IPS-NIHi11 (cell line): ENCODE data around the gene MAPK12.

Experiments
- DNase-seq: peaks from one replicate; pipeline ENCODE4 v3.0.0; 2012; ENCODE audit warnings: mixed read lengths, low spot score

Gene MAPK12

DNA sequence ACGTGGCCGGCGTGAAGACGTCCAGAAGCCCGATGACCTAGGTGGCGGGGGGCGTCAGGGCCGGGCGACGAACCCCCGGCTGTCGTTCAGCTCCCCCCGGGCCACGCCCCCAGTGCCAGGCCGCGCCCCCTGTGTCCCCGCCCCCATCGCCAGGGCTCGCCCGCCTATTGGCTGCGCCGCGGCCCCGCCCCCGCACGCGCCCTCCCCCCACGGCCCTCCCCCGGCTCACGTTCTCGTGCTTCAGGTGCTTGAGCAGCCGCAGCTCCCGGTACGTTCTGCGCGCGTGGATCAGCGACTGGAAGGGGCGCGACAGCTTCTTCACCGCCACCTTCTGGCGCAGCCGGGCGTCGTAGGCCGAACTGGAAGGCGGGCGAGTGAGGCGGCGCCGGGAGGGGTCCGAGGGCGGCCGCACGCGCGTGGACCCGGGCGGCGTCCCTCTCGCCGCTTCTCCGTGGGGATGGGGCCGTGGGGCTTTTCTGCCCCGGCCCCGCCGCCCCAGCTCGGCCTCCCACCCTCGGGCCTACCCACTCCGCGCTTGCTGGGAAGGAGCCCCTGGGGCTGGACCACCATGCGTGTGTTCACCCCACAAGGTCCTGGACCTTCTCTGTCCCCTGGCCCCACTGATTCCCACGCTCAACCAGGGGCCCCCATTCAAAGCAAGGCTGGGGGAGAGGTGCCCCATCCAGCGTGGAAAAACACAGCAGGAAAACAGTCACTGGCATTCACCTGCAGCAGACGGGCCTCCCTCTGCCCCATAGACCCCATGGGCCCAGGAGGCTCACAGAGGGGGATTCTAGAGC is 6.3 kb upstream of the MAPK12 start:
- peak; percentile 88 for DNase-seq

DNA sequence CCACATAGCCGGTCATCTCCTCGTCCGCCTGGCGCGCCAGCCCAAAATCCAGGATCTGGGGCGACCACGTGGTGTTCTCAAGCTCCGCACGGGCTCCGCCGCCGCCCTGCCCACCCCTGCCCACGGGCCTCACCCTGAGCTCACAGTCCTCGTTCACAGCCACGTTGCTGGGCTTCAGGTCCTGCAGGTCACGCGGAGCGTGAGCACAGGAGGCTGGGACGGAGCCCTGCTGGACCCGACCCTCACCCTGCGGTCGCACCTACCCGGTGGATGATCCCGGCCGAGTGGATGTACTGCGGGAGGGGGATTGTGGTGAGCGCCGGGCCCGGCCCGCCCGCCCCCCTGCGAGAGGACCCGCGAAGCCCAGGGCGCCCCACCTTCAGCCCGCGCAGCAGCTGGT is 5.5 kb upstream of the MAPK12 start:
- DNase-seq = no peak

DNA sequence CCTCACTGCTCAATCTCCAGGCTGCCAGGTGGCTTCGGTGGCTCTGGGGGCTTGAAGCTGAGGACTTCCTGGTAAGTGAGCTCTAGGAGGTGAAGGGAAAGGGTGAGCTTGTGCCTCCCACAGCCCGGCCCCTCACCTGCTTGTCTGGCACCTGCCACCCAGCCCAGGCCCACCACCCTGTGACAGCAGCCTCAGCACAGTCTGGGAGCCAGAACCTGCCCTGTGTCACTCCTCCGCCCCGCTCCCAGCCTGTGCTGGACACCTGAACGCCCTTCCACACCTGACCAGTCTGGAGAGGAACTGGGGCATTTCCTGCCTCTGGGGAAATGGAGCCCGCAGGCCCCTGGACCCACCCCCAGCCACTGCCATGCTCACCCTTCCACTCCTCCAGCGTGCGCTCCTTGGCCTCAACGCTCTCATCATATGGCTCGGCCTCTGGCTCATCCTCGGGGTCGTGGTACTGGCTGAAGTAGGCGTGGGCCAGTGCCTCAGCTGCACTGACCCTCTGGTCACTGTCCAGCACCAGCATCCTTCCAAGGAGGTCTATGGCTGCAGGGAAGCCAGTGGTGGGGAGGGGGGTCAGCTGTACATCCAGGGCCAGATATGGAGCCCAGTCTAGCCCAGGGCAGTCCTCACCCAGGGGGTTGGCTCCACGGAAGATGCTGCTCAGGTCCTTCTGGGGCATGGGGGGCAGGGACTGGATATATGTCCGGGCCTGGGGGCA is 3.6 kb upstream of the MAPK12 start:
- DNase-seq = no peak

DNA sequence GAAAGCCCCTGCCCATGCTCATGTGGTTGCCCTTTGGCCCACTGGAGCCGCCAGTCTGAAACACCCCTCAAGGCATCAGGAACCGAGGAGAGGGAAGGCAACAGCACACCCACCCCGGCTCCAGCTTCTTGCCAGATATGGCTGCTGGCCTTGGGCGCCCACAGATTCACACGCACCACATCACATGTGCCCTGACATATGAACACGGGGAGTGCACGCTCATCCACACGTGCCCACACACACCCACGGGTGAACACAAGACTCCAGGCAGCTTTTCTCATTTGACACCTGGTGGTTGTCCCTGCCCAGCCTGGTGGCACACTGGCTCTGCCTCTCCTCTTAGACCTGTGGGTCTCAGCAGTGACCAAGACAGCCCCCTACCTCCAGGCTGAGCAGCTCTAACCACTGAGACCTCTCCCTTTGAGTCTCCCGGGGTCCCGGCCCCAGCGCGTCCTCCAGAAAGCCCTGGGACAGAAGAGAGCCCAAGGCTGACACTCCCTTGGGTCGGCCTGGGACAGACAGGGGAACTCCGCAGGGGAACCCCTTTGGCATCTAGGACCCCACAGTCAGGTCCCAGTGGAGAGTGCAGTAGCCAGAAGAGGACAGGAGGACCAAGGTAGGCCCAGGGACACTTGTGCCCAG is 2.7 kb upstream of the MAPK12 start:
- no peak for DNase-seq

DNA sequence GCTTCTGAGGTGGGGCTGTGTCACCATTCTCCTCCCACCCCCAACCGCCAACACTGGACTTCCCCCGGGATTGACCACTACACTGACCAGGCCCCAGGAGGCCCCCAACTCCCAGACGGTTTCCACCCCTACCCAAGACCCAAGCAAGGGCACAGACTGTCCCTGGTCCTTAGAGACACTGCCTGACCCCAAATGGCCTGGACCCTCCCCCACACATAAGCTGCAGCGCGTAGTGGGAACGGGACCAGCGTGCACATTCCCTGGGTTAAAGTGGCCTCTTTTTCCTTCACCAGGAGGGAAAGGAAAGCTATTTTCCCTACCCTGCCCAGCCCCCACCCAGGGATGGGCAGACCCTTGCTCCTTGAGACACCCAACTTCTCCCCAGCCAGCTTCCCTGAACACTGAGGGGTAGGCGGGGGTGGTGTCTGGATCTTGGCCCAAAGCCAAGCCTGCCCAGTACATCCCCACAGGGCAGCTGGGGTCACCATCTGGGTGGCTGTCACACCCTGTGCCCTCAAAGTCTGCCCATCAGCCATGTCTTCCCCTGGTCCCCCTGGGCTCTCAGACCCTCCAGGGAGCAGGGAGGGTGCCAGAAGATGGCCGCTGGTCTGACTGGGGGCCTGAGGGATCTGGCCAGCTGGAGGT is 1.6 kb upstream of the MAPK12 start:
- no peak for DNase-seq

DNA sequence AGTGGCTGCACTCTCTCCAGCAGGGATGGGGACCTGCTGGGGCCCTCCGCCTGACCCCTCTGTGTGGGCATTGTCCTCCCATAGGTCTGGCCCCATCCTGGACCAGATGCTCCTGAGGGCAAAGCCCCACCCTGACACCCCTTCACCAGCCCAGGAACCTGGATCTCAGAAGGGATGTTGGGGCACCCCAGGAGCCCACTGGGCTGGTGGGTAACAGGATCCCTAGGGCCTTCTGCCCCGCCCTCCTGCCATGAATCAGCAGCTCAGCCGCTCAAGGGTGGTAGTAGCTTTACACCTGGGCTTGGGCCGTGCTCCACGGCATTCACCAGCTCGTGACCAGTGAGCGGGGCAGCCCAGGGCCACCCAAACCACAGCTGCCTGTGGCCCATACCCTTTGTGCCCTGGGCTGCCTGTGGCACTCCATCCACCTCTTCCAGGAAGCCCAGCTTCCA is 1.0 kb upstream of the MAPK12 start:
- DNase-seq = no peak

DNA sequence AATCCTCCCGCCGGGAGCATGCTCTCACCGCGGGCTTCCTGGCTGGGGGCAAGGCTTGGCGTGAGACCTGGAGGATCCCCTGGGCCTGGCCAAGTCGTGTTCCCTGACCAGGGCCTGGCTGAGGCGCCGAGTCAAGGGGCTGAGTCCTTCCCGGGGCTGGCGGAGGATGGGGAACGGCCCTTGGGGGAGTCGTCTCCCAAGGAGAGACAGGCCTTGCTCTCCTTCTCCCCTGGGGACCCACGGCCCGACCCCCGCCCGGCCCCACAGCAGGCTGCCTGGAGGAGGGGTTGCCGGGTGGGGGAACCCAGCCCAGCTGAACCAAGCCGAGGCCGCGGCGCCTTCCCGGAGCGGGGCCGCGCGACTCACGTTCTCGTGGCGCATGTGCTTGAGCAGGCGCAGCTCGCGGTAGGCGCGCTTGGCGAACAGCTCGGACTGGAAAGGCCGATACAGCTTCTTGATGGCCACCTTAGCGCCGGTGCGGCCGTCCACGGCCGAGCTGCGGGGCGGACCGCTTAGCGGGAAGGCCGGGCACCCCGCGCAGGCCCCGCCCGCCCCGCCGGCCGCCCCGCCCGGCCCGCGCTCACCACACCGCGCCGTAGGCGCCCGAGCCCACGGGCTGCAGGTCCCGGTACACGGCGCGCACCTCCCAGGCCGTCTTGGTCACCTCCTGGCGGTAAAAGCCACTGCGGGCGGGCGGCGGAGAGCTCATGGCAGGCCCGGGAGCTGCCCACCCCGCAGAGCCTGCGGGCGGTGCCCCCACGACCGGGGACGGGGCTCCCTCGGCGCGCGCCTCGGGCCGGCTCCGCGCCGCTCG is 475 bp downstream of the MAPK12 start:
- peak; percentile 70 for DNase-seq

DNA sequence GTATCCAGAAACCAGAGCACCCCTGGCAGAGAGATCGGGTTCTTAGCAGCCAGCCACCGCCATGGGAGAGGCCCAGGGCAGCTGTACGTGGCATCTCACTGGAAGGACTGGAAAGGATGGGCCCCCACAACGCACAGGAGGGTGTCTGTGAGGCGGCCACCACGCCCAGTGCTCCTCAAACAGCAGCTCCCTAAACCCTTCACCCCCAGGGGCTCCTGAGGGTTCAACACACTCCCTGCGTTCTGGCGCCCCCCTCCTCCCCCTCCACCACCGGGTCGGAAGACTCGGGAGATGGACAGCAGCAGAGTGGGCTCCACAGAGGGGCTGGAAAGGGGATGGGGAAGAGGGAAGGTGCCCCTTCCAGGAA is 1.1 kb downstream of the MAPK12 start:
- no peak for DNase-seq

DNA sequence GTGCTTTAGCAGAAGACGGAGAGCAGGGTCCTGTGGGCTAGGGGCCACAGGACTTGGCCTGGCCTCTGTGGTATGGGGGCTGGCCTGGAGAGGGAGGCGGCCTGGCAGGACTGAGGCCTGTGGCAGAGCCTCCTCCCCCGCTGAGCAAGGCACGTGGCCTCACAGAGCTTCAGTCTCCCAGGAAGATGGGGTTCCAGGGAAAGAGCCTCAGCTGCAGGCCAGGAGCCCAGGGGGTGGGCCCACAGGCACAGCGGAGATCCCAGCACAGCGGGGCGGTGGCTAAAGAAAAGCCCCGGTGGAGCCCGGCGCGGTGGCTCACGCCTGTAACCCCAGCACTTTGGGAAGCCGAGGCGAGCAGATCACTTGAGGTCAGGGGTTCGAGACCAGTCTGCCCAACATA is 2.2 kb downstream of the MAPK12 start:
- DNase-seq = no peak

DNA sequence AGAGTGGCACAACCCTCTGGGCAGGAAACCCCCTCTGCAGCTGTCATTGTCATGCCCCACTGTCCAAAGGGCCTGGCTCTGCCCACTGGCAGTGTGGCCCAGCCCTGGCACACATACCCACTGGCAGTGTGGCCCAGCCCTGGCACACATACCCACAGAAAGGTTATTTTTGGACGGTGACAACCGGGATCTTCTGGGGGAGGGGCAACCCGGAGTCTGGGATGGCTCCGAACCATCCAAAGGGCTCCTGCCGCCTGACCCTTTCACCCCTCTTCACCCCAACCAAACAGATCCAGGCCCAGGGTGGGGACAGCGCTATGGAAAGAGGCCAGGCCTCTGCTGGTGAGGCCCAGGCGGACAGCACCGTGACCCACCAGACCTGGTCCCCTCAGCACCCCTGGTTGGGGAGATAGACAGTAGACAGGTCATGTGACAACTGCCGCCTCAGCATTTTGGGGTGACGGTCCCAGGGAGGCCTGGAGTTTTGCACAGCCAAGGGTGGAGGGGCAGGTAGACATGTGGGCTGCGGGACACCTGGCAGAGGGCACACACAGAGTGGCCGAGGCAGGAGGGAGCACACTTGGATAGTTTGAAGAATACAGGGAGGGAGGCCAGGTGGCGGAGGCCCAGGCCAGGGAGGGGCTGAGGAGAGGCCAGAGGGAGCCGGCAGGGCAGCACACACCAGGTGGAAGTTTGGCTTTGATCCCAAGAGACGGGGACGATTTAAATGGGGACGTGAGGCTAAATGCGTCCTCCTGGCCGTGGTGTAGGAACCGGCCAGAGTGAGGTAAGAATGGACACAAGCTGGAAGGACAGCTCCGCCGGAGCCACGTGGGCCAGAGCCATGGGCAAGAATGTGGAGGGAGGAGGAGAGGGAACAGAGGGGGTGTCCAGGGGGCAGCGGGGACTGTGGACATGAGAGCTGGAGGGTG is 2.9 kb downstream of the MAPK12 start:
- DNase-seq = no peak

DNA sequence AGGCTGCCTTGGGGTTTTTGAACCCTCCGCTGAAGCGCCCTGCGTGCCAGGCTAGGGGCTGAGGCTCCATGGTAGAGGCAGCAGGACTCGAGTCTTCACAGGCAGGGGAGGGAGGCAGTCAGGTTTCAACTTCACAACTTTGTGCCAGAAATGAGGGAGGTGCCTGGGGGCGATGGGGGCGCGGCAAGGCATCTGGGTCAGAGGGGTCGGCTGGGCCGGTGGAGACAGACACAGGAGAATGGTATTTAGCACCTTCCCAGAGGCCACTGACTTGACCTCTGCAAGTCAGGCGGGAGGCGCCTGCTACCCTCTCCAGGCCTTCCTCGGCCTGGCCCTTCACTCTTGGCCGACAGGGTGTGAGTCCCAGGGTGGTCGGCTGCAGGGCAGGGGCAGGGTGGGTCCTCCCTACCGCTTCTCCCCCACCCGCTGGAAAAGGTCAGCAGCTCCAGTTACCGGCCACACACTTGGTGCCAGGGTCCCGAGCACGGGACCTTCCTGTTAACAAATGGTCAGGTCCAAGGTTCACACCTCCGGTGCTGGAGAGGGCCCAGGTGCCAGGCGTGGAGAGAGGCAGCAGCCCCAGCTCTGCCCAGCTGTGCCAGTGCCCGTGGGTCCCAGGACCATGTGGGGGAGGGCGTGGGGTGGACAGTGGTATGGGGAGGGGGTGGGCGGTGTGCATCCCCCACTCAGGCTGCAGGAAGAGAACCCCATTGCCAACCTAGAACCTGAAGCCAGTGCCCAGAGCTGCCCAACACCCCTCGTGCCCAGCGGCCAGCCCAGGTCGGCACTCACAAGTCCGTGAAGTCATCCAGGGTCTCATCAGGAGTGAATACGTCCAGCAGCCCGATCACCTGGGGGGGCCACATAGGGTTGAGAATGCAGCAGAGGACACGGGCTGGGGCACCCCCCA is 3.8 kb downstream of the MAPK12 start:
- no peak for DNase-seq

DNA sequence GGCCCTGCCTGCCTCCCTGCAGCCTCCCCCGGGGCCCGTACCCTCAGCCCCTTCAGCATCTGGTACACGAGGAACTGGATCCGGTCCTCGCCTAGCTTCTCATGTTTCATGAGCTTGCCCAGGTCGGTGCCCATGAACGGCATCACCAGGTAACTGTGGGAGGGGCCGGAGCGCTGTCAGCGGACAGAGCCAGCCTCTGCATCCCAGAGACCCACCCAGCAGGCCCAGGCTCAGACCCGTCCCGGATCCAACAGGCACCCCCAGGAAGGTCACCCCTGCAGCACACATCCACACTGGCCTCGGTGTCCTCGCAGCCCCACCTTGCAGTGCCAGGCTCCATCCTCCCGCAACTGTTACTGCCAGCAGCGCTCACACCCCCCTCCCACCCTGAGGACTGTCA is 4.4 kb downstream of the MAPK12 start:
- no peak for DNase-seq

DNA sequence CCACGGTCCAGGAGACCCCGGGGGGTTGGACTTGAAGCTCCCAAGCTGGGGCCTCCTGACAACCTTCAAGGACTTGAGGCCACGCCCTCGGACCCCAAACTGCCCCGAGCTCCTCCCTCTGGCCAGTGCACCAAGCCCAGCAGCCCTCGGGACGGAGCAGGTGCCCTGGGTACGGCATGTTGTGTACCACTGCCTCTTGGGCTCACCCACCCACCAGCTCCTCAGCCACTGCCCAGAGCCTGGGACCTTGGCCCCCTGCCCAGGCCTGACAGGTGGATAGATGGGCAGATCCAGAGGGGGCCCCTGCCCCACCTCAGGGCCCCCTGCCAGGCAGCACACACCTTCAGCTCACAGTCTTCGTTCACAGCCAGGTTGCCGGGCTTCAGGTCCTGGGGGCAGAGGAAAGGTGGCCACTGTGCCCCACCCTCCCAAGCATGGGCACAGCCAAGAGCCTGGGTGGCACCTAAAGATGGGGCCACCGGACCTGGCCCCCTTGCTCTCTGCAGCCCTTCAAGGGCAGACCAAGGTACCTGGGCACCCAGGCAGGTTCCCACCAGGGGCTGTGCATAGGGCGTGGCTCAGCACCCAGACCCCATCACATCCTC is 5.1 kb downstream of the MAPK12 start:
- no peak for DNase-seq

DNA sequence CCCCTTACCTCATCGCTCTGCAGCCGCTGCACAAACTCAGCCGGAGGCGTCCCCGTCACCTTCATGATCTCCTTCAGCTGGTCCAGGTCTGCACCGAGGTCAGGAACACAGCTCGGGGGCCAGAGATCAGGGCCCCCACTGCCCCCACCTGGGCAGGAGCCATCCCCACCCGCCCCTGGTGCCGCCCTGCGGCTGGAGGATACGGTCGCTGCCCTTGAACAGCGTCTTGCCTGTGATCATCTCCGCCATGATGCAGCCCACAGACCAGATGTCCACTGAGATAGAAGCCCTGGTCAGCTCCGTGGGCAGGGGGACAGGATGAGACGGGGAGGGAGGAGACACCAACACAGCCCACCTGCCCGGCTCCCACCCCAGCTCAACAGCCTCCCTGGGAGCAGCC is 5.9 kb downstream of the MAPK12 start:
- DNase-seq = no peak

DNA sequence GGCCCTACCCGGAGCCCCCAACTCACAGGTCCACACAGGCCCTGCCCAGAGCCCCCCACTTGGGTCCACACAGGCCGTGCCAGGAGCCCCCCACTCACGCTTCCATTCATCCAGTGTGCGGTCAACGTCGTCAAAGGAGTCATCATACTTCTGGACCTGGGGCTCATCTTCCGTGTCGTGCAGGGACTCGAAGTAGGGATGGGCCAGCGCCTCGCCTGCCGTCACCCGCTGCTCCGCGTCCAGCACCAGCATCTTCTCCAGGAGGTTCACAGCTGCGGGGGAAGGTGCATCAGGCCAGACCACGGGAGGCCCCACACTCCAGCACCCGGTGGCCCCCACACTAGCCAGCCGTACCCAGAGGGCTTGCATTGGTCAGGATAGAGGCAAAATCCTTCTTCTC is 6.4 kb downstream of the MAPK12 start:
- no peak for DNase-seq

DNA sequence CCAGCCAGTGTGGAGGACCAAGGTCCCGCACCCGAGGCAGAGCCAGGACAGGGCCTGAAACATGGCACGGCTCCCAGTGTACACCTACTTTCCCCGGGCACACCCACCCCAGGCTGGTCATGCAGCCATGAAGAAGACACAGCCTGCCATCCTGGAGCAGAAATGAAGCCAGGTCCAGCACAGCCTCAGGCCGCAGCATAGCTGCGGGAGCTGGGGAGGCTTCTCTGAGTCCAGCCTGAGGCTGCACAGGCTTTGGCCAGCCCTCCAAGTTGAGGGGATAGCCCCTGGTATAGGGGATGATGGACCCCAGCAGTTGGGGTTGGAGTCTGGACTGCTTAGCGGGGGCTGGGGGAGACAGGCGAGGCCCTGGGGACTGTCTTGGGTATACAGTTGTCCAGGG is 7.5 kb downstream of the MAPK12 start:
- DNase-seq = no peak

DNA sequence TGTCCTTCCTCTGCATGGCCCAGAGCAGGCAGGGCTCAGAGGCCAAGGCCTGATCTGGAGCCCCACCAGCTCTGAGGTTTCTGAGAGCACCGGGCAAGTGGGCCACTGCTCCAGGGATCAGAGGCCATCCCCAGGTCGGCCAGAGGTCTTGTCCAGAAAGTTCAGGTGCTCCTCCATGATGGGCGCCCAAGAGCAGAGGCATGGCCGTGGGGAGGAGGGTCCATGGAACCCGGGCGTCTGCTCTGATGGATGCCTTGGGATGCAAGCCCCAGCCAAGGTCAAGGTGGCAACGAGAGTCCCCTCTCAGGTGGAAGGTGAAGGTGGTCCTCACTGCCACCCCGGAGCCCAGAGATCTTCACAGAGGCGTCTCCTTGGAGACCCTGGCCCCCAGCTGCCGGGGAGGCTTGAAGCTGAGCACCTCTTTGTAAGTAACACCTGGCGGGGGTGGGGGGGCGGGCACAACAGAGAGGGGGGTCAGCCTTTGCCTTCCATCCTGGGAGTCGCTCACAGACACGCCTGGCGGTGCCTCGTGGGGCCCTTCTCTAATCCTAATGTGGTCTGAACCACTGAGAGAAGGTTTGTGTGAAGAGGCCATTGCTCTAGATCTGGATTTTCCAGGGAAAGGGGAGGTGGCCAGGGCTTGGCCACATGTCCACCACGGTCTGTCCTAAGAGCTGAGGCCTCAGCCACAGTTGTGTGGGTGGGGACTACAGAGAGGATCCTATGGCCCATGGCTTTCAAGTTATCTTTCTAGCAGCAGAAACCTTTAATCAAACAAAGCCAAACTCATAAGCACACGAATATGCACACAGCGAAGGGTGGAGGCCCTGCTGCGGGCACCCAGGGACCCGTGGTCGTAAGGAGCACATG is 8.2 kb downstream of the MAPK12 start:
- DNase-seq = no peak
